Neural cell (in vitro differentiated cells): ENCODE data around the gene CASTOR1. TPM values are rescaled to one million over a fixed set of nuclear protein-coding genes. Genes with fewer than 3 reads are reported as not detected.

Experiments
- H2AFZ ChIP-seq: fragments of 200-600, 300-800 bp; sonication (generic), shearing (Covaris generic); 2 replicates; pipeline ENCODE4 v1.6.0; 2014; ENCODE audit warnings: low read depth, mild to moderate bottlenecking, antibody characterized with exemption, low read length, moderate library complexity
- H3F3A ChIP-seq: fragments of 200-600 bp; shearing (Covaris generic); 2 replicates; pipeline ENCODE4 v1.6.1; 2016; ENCODE audit warnings: mild to moderate bottlenecking, moderate library complexity, mixed read lengths, antibody characterized with exemption, low read length; ENCODE audit not compliant: insufficient read depth, poor library complexity, severe bottlenecking
- H3K27ac ChIP-seq: fragments of 200-600, 300-800 bp; sonication (generic), shearing (Covaris generic); 2 replicates; pipeline ENCODE4 v1.5.1; 2014; ENCODE audit warnings: mild to moderate bottlenecking, low read length, moderate library complexity
- H3K27me3 ChIP-seq: fragments of 300-800, 200-600 bp; sonication (generic), shearing (Covaris generic); 2 replicates; pipeline ENCODE4 v1.6.0; 2014; ENCODE audit warnings: mild to moderate bottlenecking, low read depth, low read length, moderate library complexity; ENCODE audit not compliant: insufficient read depth
- H3K36me3 ChIP-seq: fragments of 300-800, 200-600 bp; sonication (generic), shearing (Covaris generic); 2 replicates; pipeline ENCODE4 v1.5.1; 2014; ENCODE audit warnings: mild to moderate bottlenecking, antibody characterized with exemption, low read length, moderate library complexity; ENCODE audit not compliant: insufficient read depth
- H3K4me2 ChIP-seq: fragments of 300-800, 200-600 bp; sonication (generic), shearing (Covaris generic); 2 replicates; pipeline ENCODE4 v1.6.0; 2014; ENCODE audit warnings: mild to moderate bottlenecking, low read length
- H3K4me3 ChIP-seq: fragments of 300-800, 200-600 bp; sonication (generic), shearing (Covaris generic); 2 replicates; pipeline ENCODE4 v1.5.1; 2014; ENCODE audit warnings: mild to moderate bottlenecking, low read length, moderate library complexity
- H3K79me2 ChIP-seq: fragments of 200-600 bp; shearing (Covaris generic); replicated peaks from 2 replicates; pipeline ENCODE4 v1.6.0; 2014; ENCODE audit warnings: mild to moderate bottlenecking, low read length, moderate library complexity; ENCODE audit not compliant: insufficient read depth
- H3K9ac ChIP-seq: fragments of 300-800, 200-600 bp; sonication (generic), shearing (Covaris generic); 2 replicates; pipeline ENCODE4 v1.6.1; 2016; ENCODE audit warnings: mild to moderate bottlenecking, low read length, mixed read lengths
- H3K9me2 ChIP-seq: fragments of 200-600 bp; shearing (Covaris generic); 2 replicates; pipeline ENCODE4 v1.6.1; 2016; ENCODE audit warnings: mild to moderate bottlenecking, low read length, mixed read lengths; ENCODE audit not compliant: insufficient read depth
- H3K9me3 ChIP-seq: fragments of 200-600, 300-800 bp; sonication (generic), shearing (Covaris generic); 2 replicates; pipeline ENCODE4 v1.6.1; 2016; ENCODE audit warnings: mild to moderate bottlenecking, mixed run types, low read length, moderate library complexity, mixed read lengths
- H4K20me1 ChIP-seq: fragments of 200-600 bp; shearing (Covaris generic); 2 replicates; pipeline ENCODE4 v1.6.1; 2016; ENCODE audit warnings: mild to moderate bottlenecking, mixed run types; ENCODE audit not compliant: insufficient read depth
- EP300 ChIP-seq: fragments of 450-650 bp; conservative IDR thresholded peaks from 2 replicates; pipeline ENCODE4 v1.6.1; 2014; ENCODE audit warnings: antibody characterized with exemption, mild to moderate bottlenecking, moderate library complexity; ENCODE audit not compliant: poor library complexity, severe bottlenecking
- EZH2 ChIP-seq: fragments of 200-600, 300-800 bp; shearing (Covaris generic), sonication (generic); IDR thresholded peaks from 2 replicates; pipeline ENCODE4 v1.6.1; 2014; ENCODE audit warnings: antibody characterized with exemption, low read length, borderline replicate concordance, mild to moderate bottlenecking; ENCODE audit not compliant: insufficient read depth, poor library complexity, severe bottlenecking
- MXI1 ChIP-seq: fragments of 450-650 bp; conservative IDR thresholded peaks from 2 replicates; pipeline ENCODE4 v1.6.1; 2014; ENCODE audit warnings: antibody characterized with exemption, mild to moderate bottlenecking; ENCODE audit not compliant: poor library complexity, severe bottlenecking
- POLR2AphosphoS5 ChIP-seq: IDR thresholded peaks from 2 replicates; pipeline ENCODE4 v1.6.1; 2012
- RAD21 ChIP-seq: fragments of 450-650 bp; conservative IDR thresholded peaks from 2 replicates; pipeline ENCODE4 v1.6.1; 2014; ENCODE audit warnings: antibody characterized with exemption, mild to moderate bottlenecking, moderate library complexity
- SMC3 ChIP-seq: fragments of 450-650 bp; conservative IDR thresholded peaks from 2 replicates; pipeline ENCODE4 v1.6.1; 2014; ENCODE audit warnings: antibody characterized with exemption, mild to moderate bottlenecking, moderate library complexity; ENCODE audit not compliant: poor library complexity
- TAF1 ChIP-seq: IDR thresholded peaks from 2 replicates; pipeline ENCODE4 v1.6.1; 2012; ENCODE audit warnings: low read depth
- polyA plus RNA-seq: library from polyadenylated mRNA; depleted of rRNA; stranded (reverse); fragments of >200 nt; gene quantifications from 2 replicates; pipeline ENCODE4 v1.2.3, GENCODE V29; 2014
- TF ChIP-seq, protein P1 (sequence below): IDR thresholded peaks from 2 replicates; pipeline ENCODE4 v1.6.1; 2012; ENCODE audit warnings: borderline replicate concordance
- TF ChIP-seq, protein P2 (sequence below): fragments of 450-650 bp; IDR thresholded peaks from 2 replicates; pipeline ENCODE4 v1.5.1; 2014; ENCODE audit warnings: antibody characterized with exemption, mild to moderate bottlenecking, moderate library complexity; ENCODE audit not compliant: poor library complexity, severe bottlenecking

CASTOR1 gene
- polyA plus RNA-seq, 1 donor from 2014 or later, result 2.2 TPM

DNA sequence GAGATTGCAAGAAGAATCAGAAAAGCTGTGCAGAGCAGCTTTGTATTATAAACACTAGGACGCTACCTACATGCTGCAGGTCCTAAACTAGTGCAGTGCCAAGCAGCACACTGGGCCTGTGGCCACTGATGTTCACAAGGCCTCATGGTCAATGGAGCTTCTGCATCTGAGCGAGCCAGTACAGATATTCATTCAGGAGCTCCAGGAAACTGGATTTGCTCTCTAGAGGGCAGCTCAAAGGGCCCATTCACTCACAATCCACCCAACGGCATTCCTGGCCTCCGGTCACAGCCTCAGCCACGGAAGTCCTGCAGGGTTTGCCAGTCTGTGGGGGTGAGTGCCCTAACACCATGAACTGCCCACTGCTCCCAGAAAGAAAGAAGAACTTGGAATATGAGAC, 43.2 kb upstream of the CASTOR1 start:
- Histone ChIP-seq H3K4me2 (no peak overlapping the region), H3K9me3 (no peaks in the 10 kb centered on the region), H3K79me2 (no peaks in the 10 kb centered on the region), H3F3A (no peaks in the 10 kb centered on the region), H3K9me2 (no peaks in the 10 kb centered on the region), H3K9ac (no peak overlapping the region), H3K27ac (no peak overlapping the region), H3K27me3 (no peaks in the 10 kb centered on the region), H2AFZ (no peak overlapping the region), H4K20me1 (no peaks in the 10 kb centered on the region), H3K4me3 (no peak overlapping the region), H3K36me3 (no peaks in the 10 kb centered on the region)
- TF ChIP-seq, protein P1, sequence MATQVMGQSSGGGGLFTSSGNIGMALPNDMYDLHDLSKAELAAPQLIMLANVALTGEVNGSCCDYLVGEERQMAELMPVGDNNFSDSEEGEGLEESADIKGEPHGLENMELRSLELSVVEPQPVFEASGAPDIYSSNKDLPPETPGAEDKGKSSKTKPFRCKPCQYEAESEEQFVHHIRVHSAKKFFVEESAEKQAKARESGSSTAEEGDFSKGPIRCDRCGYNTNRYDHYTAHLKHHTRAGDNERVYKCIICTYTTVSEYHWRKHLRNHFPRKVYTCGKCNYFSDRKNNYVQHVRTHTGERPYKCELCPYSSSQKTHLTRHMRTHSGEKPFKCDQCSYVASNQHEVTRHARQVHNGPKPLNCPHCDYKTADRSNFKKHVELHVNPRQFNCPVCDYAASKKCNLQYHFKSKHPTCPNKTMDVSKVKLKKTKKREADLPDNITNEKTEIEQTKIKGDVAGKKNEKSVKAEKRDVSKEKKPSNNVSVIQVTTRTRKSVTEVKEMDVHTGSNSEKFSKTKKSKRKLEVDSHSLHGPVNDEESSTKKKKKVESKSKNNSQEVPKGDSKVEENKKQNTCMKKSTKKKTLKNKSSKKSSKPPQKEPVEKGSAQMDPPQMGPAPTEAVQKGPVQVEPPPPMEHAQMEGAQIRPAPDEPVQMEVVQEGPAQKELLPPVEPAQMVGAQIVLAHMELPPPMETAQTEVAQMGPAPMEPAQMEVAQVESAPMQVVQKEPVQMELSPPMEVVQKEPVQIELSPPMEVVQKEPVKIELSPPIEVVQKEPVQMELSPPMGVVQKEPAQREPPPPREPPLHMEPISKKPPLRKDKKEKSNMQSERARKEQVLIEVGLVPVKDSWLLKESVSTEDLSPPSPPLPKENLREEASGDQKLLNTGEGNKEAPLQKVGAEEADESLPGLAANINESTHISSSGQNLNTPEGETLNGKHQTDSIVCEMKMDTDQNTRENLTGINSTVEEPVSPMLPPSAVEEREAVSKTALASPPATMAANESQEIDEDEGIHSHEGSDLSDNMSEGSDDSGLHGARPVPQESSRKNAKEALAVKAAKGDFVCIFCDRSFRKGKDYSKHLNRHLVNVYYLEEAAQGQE, result no peak
- TF ChIP-seq SMC3 (no peak), TAF1 (no peak), EP300 (no peak), POLR2AphosphoS5 (no peak), MXI1 (no peak), EZH2 (no peak), RAD21 (no peak)
- TF ChIP-seq, protein P2, sequence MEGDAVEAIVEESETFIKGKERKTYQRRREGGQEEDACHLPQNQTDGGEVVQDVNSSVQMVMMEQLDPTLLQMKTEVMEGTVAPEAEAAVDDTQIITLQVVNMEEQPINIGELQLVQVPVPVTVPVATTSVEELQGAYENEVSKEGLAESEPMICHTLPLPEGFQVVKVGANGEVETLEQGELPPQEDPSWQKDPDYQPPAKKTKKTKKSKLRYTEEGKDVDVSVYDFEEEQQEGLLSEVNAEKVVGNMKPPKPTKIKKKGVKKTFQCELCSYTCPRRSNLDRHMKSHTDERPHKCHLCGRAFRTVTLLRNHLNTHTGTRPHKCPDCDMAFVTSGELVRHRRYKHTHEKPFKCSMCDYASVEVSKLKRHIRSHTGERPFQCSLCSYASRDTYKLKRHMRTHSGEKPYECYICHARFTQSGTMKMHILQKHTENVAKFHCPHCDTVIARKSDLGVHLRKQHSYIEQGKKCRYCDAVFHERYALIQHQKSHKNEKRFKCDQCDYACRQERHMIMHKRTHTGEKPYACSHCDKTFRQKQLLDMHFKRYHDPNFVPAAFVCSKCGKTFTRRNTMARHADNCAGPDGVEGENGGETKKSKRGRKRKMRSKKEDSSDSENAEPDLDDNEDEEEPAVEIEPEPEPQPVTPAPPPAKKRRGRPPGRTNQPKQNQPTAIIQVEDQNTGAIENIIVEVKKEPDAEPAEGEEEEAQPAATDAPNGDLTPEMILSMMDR, result no peak

DNA sequence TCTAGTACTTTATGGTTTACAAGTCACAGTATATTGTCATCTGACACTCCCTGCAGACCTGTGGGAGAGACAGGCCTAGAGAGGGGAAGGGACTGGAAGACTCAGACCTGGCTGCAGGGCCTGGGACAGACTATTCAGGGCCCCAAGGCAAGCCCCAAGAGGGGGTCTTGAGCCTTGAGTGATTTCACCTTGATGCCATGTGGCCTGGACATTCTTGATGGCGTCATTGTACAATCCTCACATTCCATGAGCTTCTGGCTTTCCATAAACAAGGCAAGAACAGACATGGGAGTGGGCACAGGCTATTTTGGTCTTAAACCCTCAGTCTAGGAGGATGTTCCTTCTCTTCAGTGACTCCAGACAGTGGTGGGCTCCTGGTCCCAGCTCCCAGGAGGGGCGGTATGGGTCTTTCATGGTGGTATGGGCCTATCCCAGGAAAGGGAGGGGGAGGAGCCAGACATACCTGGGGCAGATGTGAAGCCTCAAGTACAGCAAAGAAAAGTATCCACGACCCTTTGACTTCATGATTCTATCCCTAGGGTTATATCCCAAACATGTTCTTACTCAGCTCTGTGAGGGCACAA, 39.3 kb upstream of the CASTOR1 start:
- H3K27ac ChIP-seq, result no peak overlapping the region
- H3K79me2 ChIP-seq, result no peaks in the 10 kb centered on the region
- H3K36me3 ChIP-seq, result no peaks in the 10 kb centered on the region
- H3K9me2 ChIP-seq, result no peaks in the 10 kb centered on the region
- no peaks in the 10 kb centered on the region for H4K20me1 ChIP-seq
- TF ChIP-seq POLR2AphosphoS5, result no peak
- TF ChIP-seq TAF1, result no peak
- TF ChIP-seq MXI1, result no peak
- TF ChIP-seq, protein P2, result no peak
- no peak for TF ChIP-seq SMC3
- TF ChIP-seq RAD21, result no peak
- no peak for TF ChIP-seq EZH2
- TF ChIP-seq, protein P1, result no peak
- TF ChIP-seq EP300, result no peak
- H2AFZ ChIP-seq, result no peak overlapping the region
- H3K27me3 ChIP-seq, result no peaks in the 10 kb centered on the region
- no peak overlapping the region for H3K4me3 ChIP-seq
- no peaks in the 10 kb centered on the region for H3K9me3 ChIP-seq
- H3F3A ChIP-seq, result no peaks in the 10 kb centered on the region
- no peak overlapping the region for H3K9ac ChIP-seq
- no peak overlapping the region for H3K4me2 ChIP-seq
